HepG2 (cell line): ENCODE measurements around the gene OVOL3. TPM values are rescaled to one million over a fixed set of nuclear protein-coding genes. Genes with fewer than 3 reads are reported as not detected.

Source experiments
- ATAC-seq: fragments of 200-7000 bp; cut with Tn5 transposase; 3 replicates; pipeline ENCODE4 v1.9.1; 2020; ENCODE audit warnings: mild to moderate bottlenecking, moderate library complexity
- BruUV-seq: library from RNA; stranded (reverse); fragments of 400-500 nt; replicated peaks from 2 replicates; lab custom pipeline; 2021; lab: Mats Ljungman, UMichigan
- CTCF ChIA-PET: fragments of 300-600 bp; formaldehyde crosslinking; extraction: SDS; loops from one replicate; lab custom pipeline; 2021; ENCODE audit warnings: low total read pairs, inconsistent platforms, low intra/inter-chr PET ratio; lab: Yijun Ruan, JAX
- POLR2A ChIA-PET: fragments of 350-600 bp; sonication (Branson Sonifier 250); formaldehyde crosslinking; loops from one replicate; lab custom pipeline; 2020; ENCODE audit warnings: antibody characterized with exemption, inconsistent platforms; lab: Yijun Ruan, JAX
- DNase-seq: peaks from one replicate; pipeline ENCODE4 v3.0.0-alpha.2; 2015; ENCODE audit warnings: low spot score
- FAIRE-seq: peaks from 3 replicates; lab custom pipeline; 2011; peaks lifted over from hg19 to GRCh38; lab: Jason Lieb, UNC
- H2AFZ ChIP-seq: one replicate; pipeline ENCODE4 v1.6.1; 2011; ENCODE audit warnings: low read length, inconsistent platforms
- H3K27ac ChIP-seq: fragments of 300-600 bp; 3 replicates; pipeline ENCODE4 v1.8.0; 2011; ENCODE audit warnings: mixed run types, mild to moderate bottlenecking, mixed read lengths, low read length, inconsistent platforms; ENCODE audit not compliant: insufficient read depth; ENCODE audit errors: extremely low read length
- H3K27me3 ChIP-seq, 2 experiments: fragments of 200-600 bp in 1 of 2; 2 replicates in 1 of 2; 3 replicates in 1 of 2; pipeline versions ENCODE4 v1.6.0 to v1.8.0; 2011; ENCODE audit warnings: low read length in 2 of 2, mild to moderate bottlenecking in 2 of 2, moderate library complexity in 2 of 2, inconsistent platforms in 1 of 2; ENCODE audit not compliant: insufficient read depth in 2 of 2, control insufficient read depth in 1 of 2
- H3K36me3 ChIP-seq, 2 experiments: fragments of 200-600 bp in 1 of 2; replicated peaks in 1 of 2; 2 replicates in 1 of 2; 3 replicates in 1 of 2; pipeline versions ENCODE4 v1.5.1 to v1.8.0; 2011; ENCODE audit warnings: low read length in 2 of 2, inconsistent platforms in 1 of 2; ENCODE audit not compliant: insufficient read depth in 2 of 2, control insufficient read depth in 1 of 2
- H3K4me1 ChIP-seq: 2 replicates; pipeline ENCODE4 v1.5.1; 2012; ENCODE audit warnings: low read length, inconsistent platforms; ENCODE audit not compliant: insufficient read depth
- H3K4me2 ChIP-seq: 2 replicates; pipeline ENCODE4 v1.6.0; 2011; ENCODE audit warnings: low read depth, low read length, inconsistent platforms
- H3K4me3 ChIP-seq, 3 experiments: fragments of 200-600 bp in 1 of 3; sonication (generic), shearing (Covaris generic) in 1 of 3; replicated peaks in 1 of 3; 2 replicates each; pipeline ENCODE4 v1.5.1; 2011 to 2016; ENCODE audit warnings: low read length in 3 of 3, inconsistent platforms in 2 of 3, low read depth in 2 of 3, mild to moderate bottlenecking in 2 of 3, control low read depth in 1 of 3, mixed read lengths in 1 of 3; ENCODE audit not compliant: insufficient read depth in 1 of 3
- H3K79me2 ChIP-seq: one replicate; pipeline ENCODE4 v1.6.1; 2011; ENCODE audit warnings: low read length, inconsistent platforms; ENCODE audit not compliant: insufficient read depth
- H3K9ac ChIP-seq: 2 replicates; pipeline ENCODE4 v1.6.0; 2011; ENCODE audit warnings: mild to moderate bottlenecking, low read depth, low read length, inconsistent platforms; ENCODE audit not compliant: insufficient read depth
- H3K9me3 ChIP-seq: 2 replicates; pipeline ENCODE4 v1.5.1; 2012; ENCODE audit warnings: mild to moderate bottlenecking, low read length
- H4K20me1 ChIP-seq: 2 replicates; pipeline ENCODE4 v1.6.0; 2011; ENCODE audit warnings: inconsistent platforms, mild to moderate bottlenecking, low read length, moderate library complexity; ENCODE audit not compliant: insufficient read depth
- CBX5 ChIP-seq: sonication (generic); formaldehyde crosslinking; IDR thresholded peaks from 2 replicates; pipeline ENCODE4 v1.4.0; 2020; ENCODE audit warnings: missing genetic modification reagents, borderline replicate concordance
- GTF2F1 ChIP-seq: fragments of 150-350 bp; IDR thresholded peaks from 2 replicates; pipeline ENCODE4 v1.6.1; 2014; ENCODE audit warnings: low read length
- MAFK ChIP-seq, 2 experiments: IDR thresholded peaks in 1 of 2; conservative IDR thresholded peaks in 1 of 2; 2 replicates each; pipeline ENCODE4 v1.6.1; 2011; ENCODE audit warnings: improper control_type of control experiment in 2 of 2, low read length in 2 of 2
- RBM39 ChIP-seq: fragments of 200-400 bp; formaldehyde crosslinking; IDR thresholded peaks from one replicate; pipeline ENCODE4 v1.6.1; 2018; ENCODE audit warnings: antibody characterized with exemption, mild to moderate bottlenecking, low read depth, low read length; ENCODE audit not compliant: poor library complexity, severe bottlenecking
- ZNF205 ChIP-seq: IDR thresholded peaks from 2 replicates; pipeline ENCODE4 v1.6.1; 2018; ENCODE audit warnings: missing biosample characterization, missing genetic modification reagents
- ZNF263 ChIP-seq: sonication (generic); formaldehyde crosslinking; IDR thresholded peaks from 2 replicates; pipeline ENCODE4 v1.4.0; 2020; ENCODE audit warnings: missing genetic modification reagents
- ZNF317 ChIP-seq: sonication (generic); formaldehyde crosslinking; IDR thresholded peaks from 2 replicates; pipeline ENCODE4 v1.5.0; 2020; ENCODE audit warnings: mild to moderate bottlenecking, missing genetic modification reagents
- ZNF496 ChIP-seq: sonication (generic); formaldehyde crosslinking; IDR thresholded peaks from 2 replicates; pipeline ENCODE4 v1.8.1; 2023; ENCODE audit warnings: mild to moderate bottlenecking, moderate library complexity, missing genetic modification reagents; ENCODE audit not compliant: insufficient replicate concordance
- ZNF530 ChIP-seq: sonication (generic); formaldehyde crosslinking; IDR thresholded peaks from 2 replicates; pipeline ENCODE4 v1.5.0; 2020; ENCODE audit warnings: low read depth, mild to moderate bottlenecking, missing genetic modification reagents
- ZNF879 ChIP-seq: sonication (generic); formaldehyde crosslinking; IDR thresholded peaks from 2 replicates; pipeline ENCODE4 v1.8.1; 2023; ENCODE audit warnings: missing genetic modification reagents
- WGBS: methylation state at CpG from one replicate; pipeline ENCODE4 v1.1.6; 2017; ENCODE audit warnings: low lambda C conversion rate; 5-methylcytosine and 5-hydroxymethylcytosine counted together
- in situ Hi-C: cut with HindIII; loops from 2 replicates; pipeline ENCODE4 v1.10.0; 2017; ENCODE audit warnings: low pct_unique_long_range_greater_than_20kb; ENCODE audit not compliant: extremely low pct_ligation_motif_present
- intact Hi-C: fragments of 100-400 bp; cut with micrococcal nuclease; formaldehyde crosslinking; loops from one replicate; pipeline ENCODE4 v1.10.0; 2022; ENCODE audit not compliant: unreplicated experiment
- polyA plus RNA-seq, 8 experiments: library from polyadenylated mRNA; depleted of rRNA in 3 of 8; stranded (reverse) in 7 of 8; unstranded in 1 of 8; fragments of >200 nt; fragmentation: Illumina TruSeq in 4 of 8; extraction: Trizol in 4 of 8; gene quantifications; 2 replicates each; pipeline versions ENCODE4 v1.2.1 to v1.2.3, GENCODE V29; 2011 to 2016; ENCODE audit warnings: low read depth in 4 of 8, missing spikeins in 1 of 8, mixed read lengths in 1 of 8; ENCODE audit not compliant: insufficient read depth in 1 of 8
- total RNA-seq, 5 experiments: library from RNA; depleted of rRNA; stranded (reverse); fragments of >200 nt; fragmentation: Illumina TruSeq; extraction: Trizol; gene quantifications; 2 replicates each; pipeline ENCODE4 v1.2.3, GENCODE V29; 2016; ENCODE audit warnings: low read depth in 1 of 5
- TF ChIP-seq, protein P1 (sequence below): sonication (generic); formaldehyde crosslinking; IDR thresholded peaks from 2 replicates; pipeline ENCODE4 v1.8.1; 2023; ENCODE audit warnings: mild to moderate bottlenecking, missing genetic modification reagents, borderline replicate concordance
- TF ChIP-seq, protein P2 (sequence below): IDR thresholded peaks from 2 replicates; pipeline ENCODE4 v1.6.1; 2016
- TF ChIP-seq, protein P3 (sequence below): sonication (generic); formaldehyde crosslinking; IDR thresholded peaks from 2 replicates; pipeline ENCODE4 v1.4.0; 2020; ENCODE audit warnings: missing genetic modification reagents, borderline replicate concordance

OVOL3 gene
- total and polyA plus RNA-seq, 2 of the 13 experiments (the other 11 are each of a cell fraction or from before 2014, with no cell fraction given): not detected

- H3K27me3 ChIP-seq: no peaks in the 10 kb centered on the region
- ATAC-seq (no peak), FAIRE-seq (no peak)
- no TSS peak for BruUV-seq
- H2AFZ ChIP-seq: no peak overlapping the region
- POLR2A ChIA-PET: no interaction called here
- H4K20me1 ChIP-seq: no peaks in the 10 kb centered on the region
- H3K4me1 ChIP-seq: peaks cover 12% of the 10 kb centered on the region
- 96% methylated on average over 8 of the region's 8 CpGs for WGBS
- H3K36me3 ChIP-seq: peaks cover 19 to 56% of the 10 kb centered on the region in 2 experiments; a peak in 4 of 5 replicates
- H3K4me2 ChIP-seq: no peak overlapping the region
- TF ChIP-seq ZNF879 (no peak), ZNF205 (CRISPR knock-in tag) (no peak), MAFK (conservative IDR thresholded peaks at IDR 0.05 in 1 of 2, IDR thresholded peaks at IDR 0.05 in 1 of 2; ENCODE audit: low read length in 2 of 2) (no peak), ZNF263 (CRISPR knock-in tag) (no peak), ZNF317 (CRISPR knock-in tag) (no peak), GTF2F1 (no peak), ZNF530 (no peak), ZNF496 (CRISPR knock-in tag) (no peak)
- TF ChIP-seq, protein P1, sequence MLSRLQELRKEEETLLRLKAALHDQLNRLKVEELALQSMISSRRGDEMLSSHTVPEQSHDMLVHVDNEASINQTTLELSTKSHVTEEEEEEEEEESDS (CRISPR knock-in tag): no peak
- TF ChIP-seq, all 625 proteins: peak for 0
- intact Hi-C loops: no loop called here
- CTCF ChIA-PET: no interaction called here
- Histone ChIP-seq H3K4me3 (no peak overlapping the region), H3K27ac (no peak overlapping the region), H3K79me2 (no peaks in the 10 kb centered on the region), H3K9ac (no peak overlapping the region), H3K9me3 (no peaks in the 10 kb centered on the region)
- in situ Hi-C loops: no loop called here
- no peak for DNase-seq
These were observed 46.1 kb upstream of the OVOL3 start for GRCh38 chr19:36064826-36065225.

DNA sequence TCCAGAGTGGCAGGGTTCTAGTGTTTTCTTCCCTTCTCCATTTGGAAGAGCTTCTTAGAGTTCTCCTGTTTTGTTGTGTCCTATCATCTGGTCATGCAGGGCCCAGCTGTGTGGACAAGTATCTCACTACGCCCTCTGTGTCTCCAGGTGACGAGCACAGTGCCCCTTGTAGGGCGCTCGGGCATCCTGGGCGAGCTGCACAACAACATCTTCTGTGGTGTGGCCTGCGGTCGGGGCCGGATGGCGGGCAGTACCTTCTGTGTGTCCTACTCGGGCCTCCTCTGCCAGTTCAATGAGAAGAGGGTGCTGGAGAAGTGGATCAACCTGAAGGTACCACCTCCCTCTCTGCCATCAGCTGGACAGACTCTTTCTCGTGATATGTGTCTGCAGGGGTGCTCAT lies 43.3 kb upstream of the OVOL3 start:
- Histone ChIP-seq H3K4me2 (no peak overlapping the region), H3K79me2 (peaks cover 2% of the 10 kb centered on the region), H4K20me1 (no peaks in the 10 kb centered on the region), H2AFZ (no peak overlapping the region), H3K36me3 (peaks cover 19 to 60% of the 10 kb centered on the region in 2 experiments), H3K27ac (no peak overlapping the region), H3K9me3 (no peaks in the 10 kb centered on the region), H3K4me3 (no peak overlapping the region), H3K27me3 (no peaks in the 10 kb centered on the region), H3K4me1 (no peaks in the 10 kb centered on the region), H3K9ac (no peak overlapping the region)
- ATAC-seq: no peak
- FAIRE-seq: no peak
- intact Hi-C loops: no loop called here
- in situ Hi-C loops: no loop called here
- BruUV-seq: no TSS peak
- CTCF ChIA-PET: no interaction called here
- no peak for DNase-seq
- 97% methylated on average over 6 of the region's 11 CpGs for WGBS
- POLR2A ChIA-PET: no interaction called here
- no peak for TF ChIP-seq CBX5 (CRISPR knock-in tag)
- TF ChIP-seq, protein P2, sequence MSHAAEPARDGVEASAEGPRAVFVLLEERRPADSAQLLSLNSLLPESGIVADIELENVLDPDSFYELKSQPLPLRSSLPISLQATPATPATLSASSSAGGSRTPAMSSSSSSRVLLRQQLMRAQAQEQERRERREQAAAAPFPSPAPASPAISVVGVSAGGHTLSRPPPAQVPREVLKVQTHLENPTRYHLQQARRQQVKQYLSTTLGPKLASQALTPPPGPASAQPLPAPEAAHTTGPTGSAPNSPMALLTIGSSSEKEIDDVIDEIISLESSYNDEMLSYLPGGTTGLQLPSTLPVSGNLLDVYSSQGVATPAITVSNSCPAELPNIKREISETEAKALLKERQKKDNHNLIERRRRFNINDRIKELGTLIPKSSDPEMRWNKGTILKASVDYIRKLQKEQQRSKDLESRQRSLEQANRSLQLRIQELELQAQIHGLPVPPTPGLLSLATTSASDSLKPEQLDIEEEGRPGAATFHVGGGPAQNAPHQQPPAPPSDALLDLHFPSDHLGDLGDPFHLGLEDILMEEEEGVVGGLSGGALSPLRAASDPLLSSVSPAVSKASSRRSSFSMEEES (CRISPR knock-in tag): no peak
- no peak for TF ChIP-seq RBM39
- TF ChIP-seq, protein P3, sequence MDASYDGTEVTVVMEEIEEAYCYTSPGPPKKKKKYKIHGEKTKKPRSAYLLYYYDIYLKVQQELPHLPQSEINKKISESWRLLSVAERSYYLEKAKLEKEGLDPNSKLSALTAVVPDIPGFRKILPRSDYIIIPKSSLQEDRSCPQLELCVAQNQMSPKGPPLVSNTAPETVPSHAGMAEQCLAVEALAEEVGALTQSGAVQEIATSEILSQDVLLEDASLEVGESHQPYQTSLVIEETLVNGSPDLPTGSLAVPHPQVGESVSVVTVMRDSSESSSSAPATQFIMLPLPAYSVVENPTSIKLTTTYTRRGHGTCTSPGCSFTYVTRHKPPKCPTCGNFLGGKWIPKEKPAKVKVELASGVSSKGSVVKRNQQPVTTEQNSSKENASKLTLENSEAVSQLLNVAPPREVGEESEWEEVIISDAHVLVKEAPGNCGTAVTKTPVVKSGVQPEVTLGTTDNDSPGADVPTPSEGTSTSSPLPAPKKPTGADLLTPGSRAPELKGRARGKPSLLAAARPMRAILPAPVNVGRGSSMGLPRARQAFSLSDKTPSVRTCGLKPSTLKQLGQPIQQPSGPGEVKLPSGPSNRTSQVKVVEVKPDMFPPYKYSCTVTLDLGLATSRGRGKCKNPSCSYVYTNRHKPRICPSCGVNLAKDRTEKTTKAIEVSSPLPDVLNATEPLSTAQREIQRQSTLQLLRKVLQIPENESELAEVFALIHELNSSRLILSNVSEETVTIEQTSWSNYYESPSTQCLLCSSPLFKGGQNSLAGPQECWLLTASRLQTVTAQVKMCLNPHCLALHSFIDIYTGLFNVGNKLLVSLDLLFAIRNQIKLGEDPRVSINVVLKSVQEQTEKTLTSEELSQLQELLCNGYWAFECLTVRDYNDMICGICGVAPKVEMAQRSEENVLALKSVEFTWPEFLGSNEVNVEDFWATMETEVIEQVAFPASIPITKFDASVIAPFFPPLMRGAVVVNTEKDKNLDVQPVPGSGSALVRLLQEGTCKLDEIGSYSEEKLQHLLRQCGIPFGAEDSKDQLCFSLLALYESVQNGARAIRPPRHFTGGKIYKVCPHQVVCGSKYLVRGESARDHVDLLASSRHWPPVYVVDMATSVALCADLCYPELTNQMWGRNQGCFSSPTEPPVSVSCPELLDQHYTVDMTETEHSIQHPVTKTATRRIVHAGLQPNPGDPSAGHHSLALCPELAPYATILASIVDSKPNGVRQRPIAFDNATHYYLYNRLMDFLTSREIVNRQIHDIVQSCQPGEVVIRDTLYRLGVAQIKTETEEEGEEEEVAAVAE (CRISPR knock-in tag): no peak
